IMR-90 (cell line): Measurements from ENCODE around the gene CPNE2. TPM values are rescaled to one million over a fixed set of nuclear protein-coding genes. Genes with fewer than 3 reads are reported as not detected.
A peak's percentile ranks its signal among the peaks of the same experiment; 100 is the strongest.

Experiments used
- ATAC-seq: fragments of 200-7000 bp; cut with Tn5 transposase; 2 replicates; pipeline ENCODE4 v1.9.1; 2020; ENCODE audit warnings: low read depth, mild to moderate bottlenecking, moderate library complexity
- BruUV-seq: library from RNA; stranded (reverse); fragments of 400-500 nt; replicated peaks from 2 replicates; lab custom pipeline; 2021; lab: Mats Ljungman, UMichigan
- CTCF ChIA-PET: fragments of 300-600 bp; formaldehyde crosslinking; extraction: SDS; loops from one replicate; lab custom pipeline; 2021; ENCODE audit warnings: antibody characterized with exemption; lab: Yijun Ruan, JAX
- POLR2A ChIA-PET: fragments of 300-600 bp; sonication (Branson Sonifier 250); formaldehyde crosslinking; loops from one replicate; lab custom pipeline; 2022; ENCODE audit warnings: antibody characterized with exemption; ENCODE audit not compliant: unreplicated experiment; lab: Charles Lee
- DNase-seq: peaks from one replicate; pipeline ENCODE4 v3.0.0; 2013
- H2AFZ ChIP-seq: replicated peaks from 2 replicates; pipeline ENCODE3; 2013; ENCODE audit warnings: low read length, mild to moderate bottlenecking; ENCODE audit not compliant: poor library complexity
- H2AK5ac ChIP-seq: 2 replicates; pipeline ENCODE4 v1.6.1; 2013; ENCODE audit warnings: low read depth, low read length, inconsistent platforms
- H2AK9ac ChIP-seq: replicated peaks from 2 replicates; pipeline ENCODE3; 2013; ENCODE audit warnings: mild to moderate bottlenecking, low read depth, low read length, moderate library complexity; ENCODE audit not compliant: poor library complexity
- H2BK120ac ChIP-seq: 2 replicates; pipeline ENCODE4 v1.6.1; 2013; ENCODE audit warnings: low read depth, low read length, inconsistent platforms
- H2BK15ac ChIP-seq: 3 replicates; pipeline ENCODE4 v1.6.1; 2013; ENCODE audit warnings: low read depth, low read length, inconsistent platforms
- H2BK20ac ChIP-seq: 2 replicates; pipeline ENCODE4 v1.6.1; 2013; ENCODE audit warnings: low read depth, mild to moderate bottlenecking, inconsistent platforms, low read length, moderate library complexity
- H2BK5ac ChIP-seq: 2 replicates; pipeline ENCODE4 v1.6.1; 2013; ENCODE audit warnings: mild to moderate bottlenecking, low read depth, low read length, inconsistent platforms; ENCODE audit not compliant: poor library complexity, severe bottlenecking
- H3K14ac ChIP-seq: replicated peaks from 2 replicates; pipeline ENCODE4 v1.6.1; 2013; ENCODE audit warnings: low read depth, low read length, inconsistent platforms
- H3K18ac ChIP-seq: 2 replicates; pipeline ENCODE4 v1.6.1; 2013; ENCODE audit warnings: low read depth, low read length, control low read depth
- H3K23ac ChIP-seq: 2 replicates; pipeline ENCODE4 v1.6.1; 2013; ENCODE audit warnings: low read depth, low read length, inconsistent platforms
- H3K27ac ChIP-seq: 2 replicates; pipeline ENCODE4 v1.5.1; 2013; ENCODE audit warnings: mild to moderate bottlenecking, control low read depth, low read length; ENCODE audit not compliant: insufficient read depth
- H3K27me3 ChIP-seq: 2 replicates; pipeline ENCODE4 v1.6.1; 2013; ENCODE audit warnings: low read length; ENCODE audit not compliant: control insufficient read depth, insufficient read depth
- H3K36me3 ChIP-seq: 2 replicates; pipeline ENCODE4 v1.6.1; 2013; ENCODE audit warnings: low read length, mixed read lengths; ENCODE audit not compliant: control insufficient read depth, insufficient read depth
- H3K4ac ChIP-seq: 2 replicates; pipeline ENCODE4 v1.6.1; 2013; ENCODE audit warnings: low read depth, low read length, inconsistent platforms
- H3K4me1 ChIP-seq: 2 replicates; pipeline ENCODE4 v1.6.1; 2013; ENCODE audit warnings: low read length, mixed read lengths; ENCODE audit not compliant: control insufficient read depth, insufficient read depth
- H3K4me2 ChIP-seq: 2 replicates; pipeline ENCODE4 v1.6.1; 2013; ENCODE audit warnings: low read depth, mild to moderate bottlenecking, control low read depth, low read length, moderate library complexity
- H3K4me3 ChIP-seq: 2 replicates; pipeline ENCODE4 v1.5.1; 2013; ENCODE audit warnings: low read depth, mild to moderate bottlenecking, control low read depth, low read length, moderate library complexity; ENCODE audit not compliant: insufficient read depth
- H3K56ac ChIP-seq: 2 replicates; pipeline ENCODE4 v1.6.1; 2013; ENCODE audit warnings: low read length, inconsistent platforms; ENCODE audit not compliant: insufficient read depth; ENCODE audit errors: extremely low read depth
- H3K79me1 ChIP-seq, 2 experiments: 2 replicates each; pipeline ENCODE4 v1.6.1; 2013; ENCODE audit warnings: low read length in 2 of 2, inconsistent platforms in 1 of 2, low read depth in 1 of 2
- H3K9ac ChIP-seq: 2 replicates; pipeline ENCODE4 v1.6.1; 2013; ENCODE audit warnings: low read depth, low read length, control low read depth
- H3K9me1 ChIP-seq: 2 replicates; pipeline ENCODE4 v1.6.1; 2013; ENCODE audit warnings: low read length, inconsistent platforms; ENCODE audit not compliant: insufficient read depth
- H3K9me3 ChIP-seq: 2 replicates; pipeline ENCODE4 v1.6.1; 2013; ENCODE audit warnings: low read length; ENCODE audit not compliant: control insufficient read depth, insufficient read depth
- H4K20me1 ChIP-seq: 2 replicates; pipeline ENCODE4 v1.6.1; 2013; ENCODE audit warnings: low read length, inconsistent platforms; ENCODE audit not compliant: insufficient read depth
- H4K5ac ChIP-seq: 2 replicates; pipeline ENCODE4 v1.6.1; 2013; ENCODE audit warnings: mild to moderate bottlenecking, low read depth, low read length, control low read depth
- H4K8ac ChIP-seq, 2 experiments: 2 replicates each; pipeline ENCODE4 v1.6.1; 2013; ENCODE audit warnings: low read depth in 2 of 2, low read length in 2 of 2, control low read depth in 1 of 2, inconsistent platforms in 1 of 2
- H4K91ac ChIP-seq: 2 replicates; pipeline ENCODE4 v1.6.1; 2013; ENCODE audit warnings: low read depth, low read length, inconsistent platforms; ENCODE audit not compliant: insufficient read depth
- CHD1 ChIP-seq: IDR thresholded peaks from 2 replicates; pipeline ENCODE4 v1.6.1; 2012; ENCODE audit warnings: low read depth, low read length, improper control_type of control experiment
- FOS ChIP-seq: fragments of 150-350 bp; IDR thresholded peaks from 2 replicates; pipeline ENCODE4 v1.6.1; 2016; ENCODE audit warnings: low read depth, low read length
- MXI1 ChIP-seq: IDR thresholded peaks from 2 replicates; pipeline ENCODE4 v1.6.1; 2012; ENCODE audit warnings: low read depth, mild to moderate bottlenecking, low read length, moderate library complexity, borderline replicate concordance
- NFE2L2 ChIP-seq: fragments of 150-350 bp; IDR thresholded peaks from 2 replicates; pipeline ENCODE4 v1.6.1; 2016; ENCODE audit warnings: low read depth, mild to moderate bottlenecking, low read length
- POLR2A ChIP-seq: IDR thresholded peaks from 2 replicates; pipeline ENCODE4 v1.6.1; 2012; ENCODE audit warnings: mild to moderate bottlenecking, low read depth, low read length
- RFX5 ChIP-seq: IDR thresholded peaks from 2 replicates; pipeline ENCODE4 v1.8.0; 2012; ENCODE audit warnings: low read depth, mild to moderate bottlenecking, low read length, moderate library complexity
- SMC3 ChIP-seq: fragments of 150-350 bp; IDR thresholded peaks from 2 replicates; pipeline ENCODE4 v1.6.1; 2016; ENCODE audit warnings: low read depth, mild to moderate bottlenecking, antibody characterized with exemption, low read length, moderate library complexity
- WGBS, 2 experiments: methylation state at CpG; one replicate each; pipeline versions ENCODE4 v1.1.5 to v1.1.7; 2013; ENCODE audit warnings: missing lambda C conversion rate in 2 of 2; ENCODE audit not compliant: insufficient read length in 1 of 2; ENCODE audit errors: extremely low coverage in 2 of 2; 5-methylcytosine and 5-hydroxymethylcytosine counted together
- dilution Hi-C: fragments of 300-500 bp; cut with HindIII; formaldehyde crosslinking; loops from one replicate; pipeline ENCODE4 v1.14.3; 2018; ENCODE audit warnings: low sequenced_read_pairs; ENCODE audit not compliant: unreplicated experiment
- in situ Hi-C: fragments of 300-500 bp; cut with MboI; formaldehyde crosslinking; loops from 3 replicates; pipeline ENCODE4 v1.14.3; 2019; ENCODE audit warnings: low sequenced_read_pairs, inconsistent platforms, mixed read lengths
- intact Hi-C: fragments of 100-400 bp; cut with micrococcal nuclease; formaldehyde crosslinking; loops from 2 replicates; pipeline ENCODE4 v1.10.0; 2022
- polyA plus RNA-seq, 3 experiments: library from polyadenylated mRNA; depleted of rRNA; stranded (reverse); fragments of >200 nt; gene quantifications; 2 replicates each; pipeline ENCODE4 v1.2.3, GENCODE V29; 2012; ENCODE audit warnings: low replicate concordance in 1 of 3
- total RNA-seq: library from RNA; depleted of rRNA; stranded (reverse); fragments of >200 nt; gene quantifications from 2 replicates; pipeline ENCODE4 v1.2.3, GENCODE V29; 2012
- TF ChIP-seq, protein P1 (sequence below): conservative IDR thresholded peaks from 2 replicates; pipeline ENCODE4 v1.5.1; 2012; ENCODE audit warnings: mild to moderate bottlenecking, low read depth, low read length, improper control_type of control experiment
- TF ChIP-seq, protein P2 (sequence below): fragments of 150-350 bp; IDR thresholded peaks from 2 replicates; pipeline ENCODE4 v1.6.1; 2017; ENCODE audit warnings: mild to moderate bottlenecking, antibody characterized with exemption, low read length, low read depth

The CPNE2 gene
- total and polyA plus RNA-seq, 2 of the 4 experiments (the other 2 are of a cell fraction), result 15.4 to 48.0 TPM

DNA sequence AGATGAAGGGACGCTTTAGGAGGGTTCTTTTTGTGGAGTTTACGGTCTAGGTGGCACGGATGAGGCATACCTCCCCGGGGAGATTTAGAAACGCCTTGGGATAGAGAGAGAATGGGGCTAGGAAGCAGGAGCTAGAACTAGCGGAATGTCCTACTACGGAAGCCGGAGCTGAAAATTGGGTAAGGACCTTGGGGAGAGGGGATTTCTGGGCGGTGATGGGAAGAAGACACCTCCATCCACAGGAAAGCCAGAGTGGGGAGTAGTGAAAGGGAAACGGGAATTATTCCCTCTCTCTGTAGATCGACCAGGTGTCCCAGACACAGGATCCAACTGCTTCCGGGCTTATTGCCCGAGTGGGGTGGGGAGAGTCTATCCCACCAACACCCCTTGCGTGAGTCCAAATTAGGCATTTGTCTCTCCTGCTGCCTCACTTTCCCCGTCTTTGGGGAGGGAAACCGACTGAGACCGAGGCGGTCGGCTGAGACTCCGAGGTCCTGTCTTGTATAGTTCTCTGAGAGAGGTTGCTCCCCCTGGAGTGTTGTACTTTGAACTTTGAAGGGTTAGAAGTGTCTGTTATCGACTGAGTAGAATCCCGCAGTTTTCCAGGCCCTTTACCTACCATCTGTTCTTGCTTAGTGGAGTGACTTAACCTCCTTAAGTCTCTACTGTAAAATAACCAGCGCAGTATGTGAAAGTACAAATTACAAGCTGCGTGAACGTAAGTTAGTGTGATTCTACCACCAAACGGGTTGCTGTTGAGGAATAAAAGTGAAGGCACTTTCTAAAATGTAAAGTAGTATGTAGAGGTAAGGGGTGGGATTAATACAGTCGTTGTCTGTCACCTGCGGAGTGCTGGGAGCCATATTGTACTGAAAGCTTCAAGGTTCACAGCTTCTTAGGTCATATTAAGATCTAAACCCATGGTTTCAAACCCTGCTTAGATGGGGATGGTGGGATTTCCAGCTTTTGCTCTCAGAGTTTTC, 94.8 kb downstream of the CPNE2 start:
- in situ Hi-C loops, result no loop called here
- H3K56ac ChIP-seq, result peak overlapping the region; percentile 70
- H3K23ac ChIP-seq, result peak overlapping the region; percentile 97
- peak overlapping the region; percentile 95 for H2AFZ ChIP-seq
- peak overlapping the region; percentile 19 for H3K18ac ChIP-seq
- H4K5ac ChIP-seq, result peak overlapping the region; percentile 30
- intact Hi-C loops, result loop anchor here (2.0 kb wide), 1 partner anchor 114 kb away; no protein-coding TSS in a partner anchor
- H4K91ac ChIP-seq, result peak overlapping the region; percentile 83
- POLR2A ChIA-PET, result no interaction called here
- peaks cover 14% of the 10 kb centered on the region; the same call in 1 of the 2 replicates for H4K20me1 ChIP-seq
- H2BK15ac ChIP-seq, result peak overlapping the region; percentile 12; the same call in 1 of the 3 replicates
- H3K9me3 ChIP-seq, result no peaks in the 10 kb centered on the region
- WGBS, 2 experiments, result 0% methylated on average over 8 of the region's 28 CpGs; no CpG with 5 or more reads in 1 of the 2 experiments
- peaks cover 14 to 68% of the 10 kb centered on the region in 2 experiments for H3K79me1 ChIP-seq
- no peak for DNase-seq
- CTCF ChIA-PET, result no interaction called here
- no TSS peak for BruUV-seq
- dilution Hi-C loops, result no loop called here
- peaks cover 10% of the 10 kb centered on the region for H3K4me1 ChIP-seq
- H2BK20ac ChIP-seq, result peak overlapping the region; percentile 33
- H3K27me3 ChIP-seq, result no peaks in the 10 kb centered on the region
- peak overlapping the region; percentile 99 for H2AK9ac ChIP-seq
- H3K9me1 ChIP-seq, result no peaks in the 10 kb centered on the region; the same call in 1 of the 2 replicates
- H3K9ac ChIP-seq, result peak overlapping the region; percentile 84
- peak overlapping the region; percentile 90 for H3K4ac ChIP-seq
- H4K8ac ChIP-seq, result peak overlapping the region; percentile 17 to 78
- H2AK5ac ChIP-seq, result peak overlapping the region; percentile 86
- ATAC-seq, result peak; percentile 1
- TF ChIP-seq, protein P1, sequence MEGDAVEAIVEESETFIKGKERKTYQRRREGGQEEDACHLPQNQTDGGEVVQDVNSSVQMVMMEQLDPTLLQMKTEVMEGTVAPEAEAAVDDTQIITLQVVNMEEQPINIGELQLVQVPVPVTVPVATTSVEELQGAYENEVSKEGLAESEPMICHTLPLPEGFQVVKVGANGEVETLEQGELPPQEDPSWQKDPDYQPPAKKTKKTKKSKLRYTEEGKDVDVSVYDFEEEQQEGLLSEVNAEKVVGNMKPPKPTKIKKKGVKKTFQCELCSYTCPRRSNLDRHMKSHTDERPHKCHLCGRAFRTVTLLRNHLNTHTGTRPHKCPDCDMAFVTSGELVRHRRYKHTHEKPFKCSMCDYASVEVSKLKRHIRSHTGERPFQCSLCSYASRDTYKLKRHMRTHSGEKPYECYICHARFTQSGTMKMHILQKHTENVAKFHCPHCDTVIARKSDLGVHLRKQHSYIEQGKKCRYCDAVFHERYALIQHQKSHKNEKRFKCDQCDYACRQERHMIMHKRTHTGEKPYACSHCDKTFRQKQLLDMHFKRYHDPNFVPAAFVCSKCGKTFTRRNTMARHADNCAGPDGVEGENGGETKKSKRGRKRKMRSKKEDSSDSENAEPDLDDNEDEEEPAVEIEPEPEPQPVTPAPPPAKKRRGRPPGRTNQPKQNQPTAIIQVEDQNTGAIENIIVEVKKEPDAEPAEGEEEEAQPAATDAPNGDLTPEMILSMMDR, result no peak
- TF ChIP-seq SMC3 (no peak), MXI1 (no peak), NFE2L2 (no peak), CHD1 (no peak), RFX5 (no peak), FOS (no peak), POLR2A (no peak)
- TF ChIP-seq, protein P2, sequence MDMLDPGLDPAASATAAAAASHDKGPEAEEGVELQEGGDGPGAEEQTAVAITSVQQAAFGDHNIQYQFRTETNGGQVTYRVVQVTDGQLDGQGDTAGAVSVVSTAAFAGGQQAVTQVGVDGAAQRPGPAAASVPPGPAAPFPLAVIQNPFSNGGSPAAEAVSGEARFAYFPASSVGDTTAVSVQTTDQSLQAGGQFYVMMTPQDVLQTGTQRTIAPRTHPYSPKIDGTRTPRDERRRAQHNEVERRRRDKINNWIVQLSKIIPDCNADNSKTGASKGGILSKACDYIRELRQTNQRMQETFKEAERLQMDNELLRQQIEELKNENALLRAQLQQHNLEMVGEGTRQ, result no peak
- peak overlapping the region; percentile 26 for H2BK120ac ChIP-seq
- H3K4me3 ChIP-seq, result peak overlapping the region; percentile 74
- H3K14ac ChIP-seq, result peak overlapping the region; percentile 94
- H2BK5ac ChIP-seq, result peak overlapping the region; percentile 80
- H3K4me2 ChIP-seq, result peak overlapping the region; percentile 99
- H3K36me3 ChIP-seq, result no peaks in the 10 kb centered on the region; the same call in 1 of the 2 replicates
- H3K27ac ChIP-seq, result peak overlapping the region; percentile 94
